ENCODE measurements around the gene RANGAP1. TPM values are rescaled to one million over a fixed set of nuclear protein-coding genes. Genes with fewer than 3 reads are reported as not detected.

The RANGAP1 gene
- total RNA-seq, 6 donors from 2014 or later = 27.0 to 60.8 (median 52.4) TPM

- H3K4me1 ChIP-seq = no peaks in the 10 kb centered on the region
- no peaks in the 10 kb centered on the region for H3K27me3 ChIP-seq
- WGBS, 2 donors = 97 to 99% methylated on average over 6 to 7 of the region's 7 CpGs
- no peak for TF ChIP-seq EP300 (IDR thresholded peaks at IDR 0.05)
- no peak for TF ChIP-seq POLR2AphosphoS5 (IDR thresholded peaks at IDR 0.05)
- TF ChIP-seq POLR2A (IDR thresholded peaks at IDR 0.05) = no peak
- ATAC-seq (ENCODE audit: low FRiP score in 2 of 2) (no peak), DNase-seq (no peak)
- H3K4me3 ChIP-seq = no peak overlapping the region
- H3K36me3 ChIP-seq = peaks cover 8 to 91% (median 62%) of the 10 kb centered on the region in 4 donors
- H3K9me3 ChIP-seq = no peaks in the 10 kb centered on the region
- no peak overlapping the region for H3K27ac ChIP-seq
These were observed 12.9 kb downstream of the RANGAP1 start for GRCh38 chr22:41273128-41273527.

- Histone ChIP-seq H3K36me3 (peaks cover 14 to 93% (median 70%) of the 10 kb centered on the region in 4 donors), H3K4me3 (no peak overlapping the region), H3K4me1 (no peaks in the 10 kb centered on the region), H3K27me3 (no peaks in the 10 kb centered on the region), H3K27ac (no peak overlapping the region), H3K9me3 (no peaks in the 10 kb centered on the region)
- WGBS, 2 donors = 88 to 92% methylated on average over 8 to 9 of the region's 9 CpGs
- DNase-seq = no peak
- TF ChIP-seq POLR2AphosphoS5 (IDR thresholded peaks at IDR 0.05) (no peak), EP300 (IDR thresholded peaks at IDR 0.05) (no peak), POLR2A (IDR thresholded peaks at IDR 0.05) (no peak), CTCF (IDR thresholded peaks at IDR 0.05) (no peak)
- ATAC-seq (ENCODE audit: low FRiP score in 2 of 2) = no peak
These were observed 14.2 kb downstream of the RANGAP1 start for GRCh38 chr22:41271787-41272186.

GRCh38 chr22:41267958-41268357 is 18.0 kb downstream of the RANGAP1 start:
- Histone ChIP-seq H3K36me3 (peaks cover 19 to 92% (median 78%) of the 10 kb centered on the region in 4 donors), H3K27me3 (no peaks in the 10 kb centered on the region), H3K27ac (no peak overlapping the region), H3K9me3 (no peaks in the 10 kb centered on the region), H3K4me1 (no peaks in the 10 kb centered on the region), H3K4me3 (no peak overlapping the region)
- no peak for DNase-seq
- no peak for ATAC-seq (ENCODE audit: low FRiP score in 2 of 2)
- no peak for TF ChIP-seq POLR2A (IDR thresholded peaks at IDR 0.05)
- no peak for TF ChIP-seq EP300 (IDR thresholded peaks at IDR 0.05)
- TF ChIP-seq POLR2AphosphoS5 (IDR thresholded peaks at IDR 0.05) = no peak
- no peak for TF ChIP-seq CTCF (IDR thresholded peaks at IDR 0.05)
- 96 to 98% methylated on average over 16 of the region's 16 CpGs for WGBS, 2 donors

- Histone ChIP-seq H3K27me3 (no peaks in the 10 kb centered on the region), H3K4me1 (no peaks in the 10 kb centered on the region), H3K4me3 (no peak overlapping the region), H3K36me3 (peaks cover 24 to 94% (median 82%) of the 10 kb centered on the region in 4 donors), H3K27ac (no peak overlapping the region), H3K9me3 (no peaks in the 10 kb centered on the region)
- WGBS, 2 donors = 84 to 88% methylated on average over 4 to 15 of the region's 15 CpGs
- ATAC-seq (ENCODE audit: low FRiP score in 2 of 2) (no peak), DNase-seq (peak in 1 of 2 donors; percentile 58)
- no peak for TF ChIP-seq POLR2A (IDR thresholded peaks at IDR 0.05)
These were observed 21.5 kb downstream of the RANGAP1 start for GRCh38 chr22:41264408-41264941.

GRCh38 chr22:41263704-41264103 is 22.3 kb downstream of the RANGAP1 start:
- 94% methylated on average over 2 of the region's 2 CpGs for whole genome bisulfite sequencing, 2 donors
- no peaks in the 10 kb centered on the region for H3K4me1 ChIP-seq

GRCh38 chr22:41262250-41262765 is 23.7 kb downstream of the RANGAP1 start:
- Histone ChIP-seq H3K27me3 (no peaks in the 10 kb centered on the region), H3K9me3 (no peaks in the 10 kb centered on the region), H3K4me1 (no peaks in the 10 kb centered on the region), H3K36me3 (peaks cover 20 to 94% (median 77%) of the 10 kb centered on the region in 4 donors), H3K4me3 (no peak overlapping the region), H3K27ac (no peak overlapping the region)
- ATAC-seq (ENCODE audit: low FRiP score in 2 of 2) (no peak), DNase-seq (no peak)
- TF ChIP-seq CTCF (IDR thresholded peaks at IDR 0.05) (no peak), POLR2AphosphoS5 (IDR thresholded peaks at IDR 0.05) (no peak), EP300 (IDR thresholded peaks at IDR 0.05) (no peak), POLR2A (IDR thresholded peaks at IDR 0.05) (no peak)
- WGBS, 2 donors = 96 to 98% methylated on average over 15 of the region's 15 CpGs

More at GRCh38 chr22:41263704-41264103, 22.3 kb downstream of the RANGAP1 start:
- TF ChIP-seq POLR2AphosphoS5 (IDR thresholded peaks at IDR 0.05) = no peak
- Histone ChIP-seq H3K27ac (no peak overlapping the region), H3K36me3 (peaks cover 27 to 94% (median 78%) of the 10 kb centered on the region in 4 donors), H3K4me3 (no peak overlapping the region), H3K27me3 (no peaks in the 10 kb centered on the region), H3K9me3 (no peaks in the 10 kb centered on the region)
- no peak for ATAC-seq (ENCODE audit: low FRiP score in 2 of 2)
- DNase-seq = no peak
